ENCODE data around the gene CCDC57. TPM values are rescaled to one million over a fixed set of nuclear protein-coding genes. Genes with fewer than 3 reads are reported as not detected.

The CCDC57 gene
- total RNA-seq, 1 donor from 2014 or later, result 50.5 TPM

DNA sequence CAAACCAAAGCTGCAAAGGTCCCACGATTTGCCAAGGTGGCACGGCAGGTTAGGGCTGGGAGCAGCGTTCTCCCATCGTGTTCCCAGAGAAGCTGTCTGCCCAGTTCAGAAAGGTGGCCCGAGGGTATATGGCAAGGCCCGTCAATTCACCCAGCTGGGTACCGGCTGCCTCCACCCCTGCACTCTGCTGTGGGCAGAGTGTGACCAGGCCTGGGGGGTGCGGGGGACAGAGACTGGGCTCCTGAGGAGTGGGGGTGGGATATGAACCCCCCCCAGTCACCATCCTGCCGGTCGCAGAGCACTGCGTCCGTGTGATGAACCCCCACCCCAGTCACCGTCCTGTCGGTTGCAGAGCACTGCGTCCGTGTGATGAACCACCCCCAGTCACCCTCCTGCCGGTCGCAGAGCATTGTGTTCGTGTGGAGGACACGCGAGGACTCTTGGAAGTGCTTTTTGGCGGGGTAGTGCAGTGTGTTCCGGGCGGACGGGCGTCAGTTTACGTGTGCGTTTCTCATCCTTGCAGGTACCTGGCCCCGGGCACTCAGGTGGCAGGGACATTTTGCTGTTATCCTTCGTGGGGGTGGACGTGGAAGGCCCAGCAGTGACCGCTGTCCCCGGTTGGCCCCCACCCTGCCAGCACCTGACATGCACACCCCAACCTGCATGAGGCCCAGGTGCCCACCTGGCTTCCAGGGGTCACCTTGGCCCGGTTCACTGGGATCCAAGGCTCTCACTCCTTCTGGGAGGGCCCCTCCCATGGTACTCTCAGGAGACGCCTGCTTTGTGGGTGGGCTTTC is 111.9 kb downstream of the CCDC57 start:
- Histone ChIP-seq H3K27me3 (no peaks in the 10 kb centered on the region), H3K9me3 (no peaks in the 10 kb centered on the region), H3K27ac (no peak overlapping the region), H3K36me3 (peaks cover 5% of the 10 kb centered on the region), H3K4me1 (peaks cover 36% of the 10 kb centered on the region), H3K4me3 (no peak overlapping the region)
- intact Hi-C loops (cut with DNase I), result no loop called here
- no peak for ATAC-seq
- no peak for DNase-seq
- TF ChIP-seq, protein P1, sequence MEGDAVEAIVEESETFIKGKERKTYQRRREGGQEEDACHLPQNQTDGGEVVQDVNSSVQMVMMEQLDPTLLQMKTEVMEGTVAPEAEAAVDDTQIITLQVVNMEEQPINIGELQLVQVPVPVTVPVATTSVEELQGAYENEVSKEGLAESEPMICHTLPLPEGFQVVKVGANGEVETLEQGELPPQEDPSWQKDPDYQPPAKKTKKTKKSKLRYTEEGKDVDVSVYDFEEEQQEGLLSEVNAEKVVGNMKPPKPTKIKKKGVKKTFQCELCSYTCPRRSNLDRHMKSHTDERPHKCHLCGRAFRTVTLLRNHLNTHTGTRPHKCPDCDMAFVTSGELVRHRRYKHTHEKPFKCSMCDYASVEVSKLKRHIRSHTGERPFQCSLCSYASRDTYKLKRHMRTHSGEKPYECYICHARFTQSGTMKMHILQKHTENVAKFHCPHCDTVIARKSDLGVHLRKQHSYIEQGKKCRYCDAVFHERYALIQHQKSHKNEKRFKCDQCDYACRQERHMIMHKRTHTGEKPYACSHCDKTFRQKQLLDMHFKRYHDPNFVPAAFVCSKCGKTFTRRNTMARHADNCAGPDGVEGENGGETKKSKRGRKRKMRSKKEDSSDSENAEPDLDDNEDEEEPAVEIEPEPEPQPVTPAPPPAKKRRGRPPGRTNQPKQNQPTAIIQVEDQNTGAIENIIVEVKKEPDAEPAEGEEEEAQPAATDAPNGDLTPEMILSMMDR (IDR thresholded peaks at IDR 0.05), result no peak

DNA sequence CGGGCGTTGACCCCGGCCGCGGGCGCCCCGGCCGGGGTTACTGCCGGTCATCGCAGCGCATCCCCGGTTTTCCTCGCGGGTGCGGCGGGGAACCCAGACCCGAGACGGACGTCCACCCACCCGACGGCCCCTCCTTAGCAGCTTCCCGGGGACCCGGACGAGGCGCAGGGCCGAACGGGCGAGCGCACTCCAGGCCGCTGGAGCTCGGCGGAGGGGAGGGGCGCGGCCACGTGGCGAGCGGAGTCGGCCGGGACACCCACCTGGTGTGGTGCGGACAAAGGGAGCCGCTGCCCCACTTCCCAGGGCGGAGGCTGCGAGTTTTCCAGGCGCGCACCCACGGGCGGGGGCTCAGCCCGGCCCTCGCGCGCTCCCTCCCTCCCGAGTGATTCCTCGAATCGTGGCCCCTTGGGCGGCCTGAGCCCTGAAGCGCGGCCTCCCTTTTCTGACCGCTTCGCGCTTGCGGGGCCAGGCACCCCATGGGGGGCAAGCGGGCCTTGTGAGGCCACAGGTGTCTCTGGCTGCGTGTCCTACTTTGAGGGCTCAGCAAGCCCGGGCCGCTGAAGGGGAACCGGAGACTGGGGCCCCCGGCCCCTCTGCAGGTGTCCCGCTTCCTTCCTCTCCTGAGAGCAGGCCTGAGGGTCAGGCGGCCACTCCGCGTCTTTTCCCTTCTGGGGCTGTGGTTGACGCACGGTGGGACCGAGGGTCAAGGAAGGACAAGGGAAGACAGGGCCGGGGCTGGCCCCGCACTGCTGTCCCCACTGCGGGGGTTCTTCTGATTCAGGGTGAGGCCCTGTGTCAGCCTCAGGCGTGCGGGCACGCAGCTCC is 113.5 kb downstream of the CCDC57 start:
- intact Hi-C loops (cut with DNase I), result no loop called here
- no peaks in the 10 kb centered on the region for H3K9me3 ChIP-seq
- DNase-seq (no peak), ATAC-seq (peak; percentile 4)
- TF ChIP-seq, protein P1 (IDR thresholded peaks at IDR 0.05), result no peak
- H3K4me3 ChIP-seq, result peak overlapping the region; percentile 78
- H3K27ac ChIP-seq, result peak overlapping the region; percentile 90
- H3K4me1 ChIP-seq, result peaks cover 29% of the 10 kb centered on the region
- H3K27me3 ChIP-seq, result no peaks in the 10 kb centered on the region
- H3K36me3 ChIP-seq, result peaks cover 19% of the 10 kb centered on the region

DNA sequence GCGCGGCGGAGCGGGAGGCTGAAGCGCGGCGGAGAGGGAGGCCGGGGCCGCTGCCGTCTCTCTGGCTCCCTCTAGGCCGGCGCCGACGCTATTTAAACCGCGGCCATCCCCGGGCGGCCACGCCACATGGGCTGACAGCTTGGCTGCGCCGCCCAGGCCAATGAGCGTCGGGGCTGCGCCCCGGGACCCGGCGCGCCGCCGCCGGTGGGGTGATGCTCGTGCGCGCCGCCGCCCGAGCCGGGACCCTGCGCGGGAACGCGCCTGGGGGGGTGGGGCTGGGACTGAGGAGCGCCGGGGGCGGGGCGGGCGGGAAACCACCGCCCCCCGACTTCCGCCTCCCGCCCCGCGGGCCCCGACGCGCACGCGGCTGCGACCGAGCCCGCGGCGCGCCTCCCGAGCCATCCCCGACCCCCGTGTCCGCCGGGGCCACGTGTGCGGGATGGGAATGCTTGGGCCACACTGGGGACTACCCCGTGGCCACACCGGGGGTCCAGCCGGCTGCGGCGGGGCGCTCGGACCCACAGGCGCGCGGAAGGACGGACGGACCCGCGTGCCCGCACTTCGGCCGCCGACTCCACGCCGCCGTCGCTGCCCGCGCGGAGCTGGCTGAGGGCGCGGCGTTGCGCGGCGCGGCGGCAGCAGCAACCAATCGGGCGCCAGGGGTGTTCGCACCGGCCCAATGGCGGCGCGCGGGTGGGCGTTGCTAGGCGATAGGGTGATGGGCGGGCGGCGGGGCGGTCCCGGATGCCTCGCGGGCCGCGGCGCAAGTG is 114.3 kb downstream of the CCDC57 start, which contains the start of gene FASN:
Gene FASN, minus strand, starts transcription at position 68 of the 770 bp plus-strand sequence. CDS start 1,791 bp downstream, outside the sequence.
- peak within 1 kb of the TSS; percentile 78 for H3K4me3 ChIP-seq
- no peaks in the 10 kb centered on the region for H3K27me3 ChIP-seq
- TF ChIP-seq, protein P1 (IDR thresholded peaks at IDR 0.05), result peak; percentile 50
- intact Hi-C loops (cut with DNase I), result no loop called here
- peaks cover 21% of the 10 kb centered on the region for H3K4me1 ChIP-seq
- H3K27ac ChIP-seq, result peak within 1 kb of the TSS; percentile 92
- peak; percentile 85 for ATAC-seq
- H3K9me3 ChIP-seq, result no peaks in the 10 kb centered on the region
- H3K36me3 ChIP-seq, result peaks cover 27% of the 10 kb centered on the region
- DNase-seq, result peak; percentile 98

DNA sequence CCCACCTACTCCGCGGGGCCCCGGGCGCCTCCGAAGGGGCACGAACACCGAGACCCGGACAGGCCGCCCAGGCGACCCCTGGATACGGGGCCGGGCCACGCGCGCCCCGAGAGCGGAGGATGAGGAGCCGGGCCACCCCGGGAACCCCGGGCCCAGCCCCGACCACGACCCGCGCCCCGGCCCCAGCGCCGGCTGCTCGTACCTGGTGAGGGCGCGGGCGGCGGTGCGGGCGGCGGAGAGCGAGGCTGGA is 114.8 kb downstream of the CCDC57 start:
- intact Hi-C loops (cut with DNase I), result no loop called here
- H3K27ac ChIP-seq, result peak overlapping the region; percentile 92
- DNase-seq (no peak), ATAC-seq (no peak)
- peaks cover 20% of the 10 kb centered on the region for H3K4me1 ChIP-seq
- TF ChIP-seq, protein P1 (IDR thresholded peaks at IDR 0.05), result no peak
- H3K9me3 ChIP-seq, result no peaks in the 10 kb centered on the region
- H3K27me3 ChIP-seq, result no peaks in the 10 kb centered on the region
- H3K4me3 ChIP-seq, result peak overlapping the region; percentile 78
- H3K36me3 ChIP-seq, result peaks cover 32% of the 10 kb centered on the region

DNA sequence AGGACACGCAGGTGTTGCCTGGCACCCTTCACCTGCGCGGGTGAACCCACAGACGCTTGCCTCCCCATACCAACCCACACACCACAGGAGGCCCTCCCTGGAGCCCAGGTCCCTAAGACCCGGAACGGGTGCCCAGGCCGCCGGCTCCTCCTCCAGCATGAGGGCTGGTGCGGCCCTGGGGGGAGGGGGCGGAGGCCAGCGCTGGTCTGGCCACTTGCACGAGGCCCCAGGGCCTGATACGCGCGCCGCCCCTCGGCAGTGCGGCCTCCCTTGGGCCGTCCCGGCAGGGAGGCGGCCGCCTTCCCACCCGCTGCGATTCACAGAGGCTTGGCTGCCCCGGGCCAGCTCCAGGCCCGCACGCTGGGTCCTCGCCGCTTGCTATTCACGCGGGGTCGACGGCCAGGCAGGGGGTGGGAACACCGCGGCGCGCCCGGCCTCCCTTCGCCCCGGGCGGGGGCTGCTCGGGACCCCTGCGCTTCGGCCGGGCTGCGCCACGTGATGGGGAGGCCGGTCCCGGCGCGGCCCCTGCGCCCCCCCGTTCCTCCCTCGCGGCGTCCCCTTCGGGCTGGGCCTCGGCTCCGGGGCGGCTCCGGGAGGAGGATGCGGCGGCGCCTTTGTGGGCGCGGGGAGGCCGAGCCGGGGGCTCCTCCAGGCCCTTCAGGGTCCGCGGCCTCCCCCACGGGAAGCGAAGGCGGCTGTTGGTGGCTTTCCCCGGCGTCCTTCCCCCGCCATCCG is 115.3 kb downstream of the CCDC57 start:
- DNase-seq (peak; percentile 87), ATAC-seq (peak; percentile 17)
- peaks cover 37% of the 10 kb centered on the region for H3K36me3 ChIP-seq
- H3K4me3 ChIP-seq, result peak overlapping the region; percentile 78
- intact Hi-C loops (cut with DNase I), result no loop called here
- H3K9me3 ChIP-seq, result no peaks in the 10 kb centered on the region
- TF ChIP-seq, protein P1 (IDR thresholded peaks at IDR 0.05), result no peak
- peak overlapping the region; percentile 92 for H3K27ac ChIP-seq
- H3K4me1 ChIP-seq, result peaks cover 20% of the 10 kb centered on the region
- H3K27me3 ChIP-seq, result no peaks in the 10 kb centered on the region

Measured in upper lobe of right lung (tissue), 1 donor.